HAP-1 (cell line): ENCODE data around the gene CRB1.

Source experiments
- DNase-seq, 2 experiments: peaks; one replicate each; pipeline ENCODE4 v3.0.0-alpha.2; 2016 to 2020; ENCODE audit warnings: low spot score in 2 of 2
- H3K27me3 ChIP-seq: fragments of 250-450 bp; sonication (Bioruptor Pico); 2 replicates; pipeline ENCODE4 v1.5.1; 2020; ENCODE audit warnings: low read depth, mild to moderate bottlenecking, moderate library complexity
- H3K36me3 ChIP-seq: fragments of 250-450 bp; sonication (Bioruptor Pico); replicated peaks from 2 replicates; pipeline ENCODE4 v1.5.1; 2020; ENCODE audit warnings: mild to moderate bottlenecking
- H3K4me1 ChIP-seq: fragments of 250-450 bp; sonication (Bioruptor Pico); 2 replicates; pipeline ENCODE4 v1.5.1; 2020; ENCODE audit warnings: mild to moderate bottlenecking
- H3K4me3 ChIP-seq: fragments of 250-450 bp; sonication (Bioruptor Pico); 2 replicates; pipeline ENCODE4 v1.5.1; 2020; ENCODE audit warnings: mild to moderate bottlenecking, moderate library complexity
- H3K9me3 ChIP-seq: fragments of 250-450 bp; sonication (Bioruptor Pico); 2 replicates; pipeline ENCODE4 v1.5.1; 2020; ENCODE audit warnings: mild to moderate bottlenecking, moderate library complexity
- in situ Hi-C: fragments of 300-500 bp; cut with MboI; formaldehyde crosslinking; loops from 3 replicates; pipeline ENCODE4 v1.14.3; 2020; ENCODE audit warnings: low sequenced_read_pairs, inconsistent platforms, mixed read lengths

CRB1 gene

GRCh38 chr1:197451381-197451780 is 183.3 kb downstream of the CRB1 start:
- no peaks in the 10 kb centered on the region for H3K4me1 ChIP-seq
- in situ Hi-C loops, result no loop called here
- H3K4me3 ChIP-seq, result no peak overlapping the region

GRCh38 chr1:197453376-197454058 is 185.5 kb downstream of the CRB1 start:
- H3K36me3 ChIP-seq, result no peaks in the 10 kb centered on the region
- H3K4me3 ChIP-seq, result no peak overlapping the region
- in situ Hi-C loops, result no loop called here
- no peaks in the 10 kb centered on the region for H3K9me3 ChIP-seq
- no peaks in the 10 kb centered on the region for H3K4me1 ChIP-seq
- H3K27me3 ChIP-seq, result no peaks in the 10 kb centered on the region
- DNase-seq, result no peak

More at GRCh38 chr1:197451381-197451780, 183.3 kb downstream of the CRB1 start:
- Histone ChIP-seq H3K9me3 (no peaks in the 10 kb centered on the region), H3K36me3 (no peaks in the 10 kb centered on the region), H3K27me3 (no peaks in the 10 kb centered on the region)
- no peak for DNase-seq

- in situ Hi-C loops, result no loop called here
- no peak for DNase-seq
- no peaks in the 10 kb centered on the region for H3K9me3 ChIP-seq
- H3K4me1 ChIP-seq, result no peaks in the 10 kb centered on the region
- no peaks in the 10 kb centered on the region for H3K27me3 ChIP-seq
- H3K36me3 ChIP-seq, result no peaks in the 10 kb centered on the region
- H3K4me3 ChIP-seq, result no peak overlapping the region
Measured at GRCh38 chr1:197462539-197462938, 194.5 kb downstream of the CRB1 start.

GRCh38 chr1:197463142-197463541 is 195.1 kb downstream of the CRB1 start:
- no peak overlapping the region for H3K4me3 ChIP-seq
- no peaks in the 10 kb centered on the region for H3K36me3 ChIP-seq
- H3K4me1 ChIP-seq, result no peaks in the 10 kb centered on the region
- H3K9me3 ChIP-seq, result no peaks in the 10 kb centered on the region
- in situ Hi-C loops, result no loop called here
- H3K27me3 ChIP-seq, result no peaks in the 10 kb centered on the region
- no peak for DNase-seq

- DNase-seq, result no peak
Measured at GRCh38 chr1:197464044-197464443, 196.0 kb downstream of the CRB1 start.

GRCh38 chr1:197465528-197466327 is 197.7 kb downstream of the CRB1 start:
- Histone ChIP-seq H3K36me3 (no peaks in the 10 kb centered on the region), H3K27me3 (no peaks in the 10 kb centered on the region), H3K9me3 (no peaks in the 10 kb centered on the region), H3K4me3 (no peak overlapping the region), H3K4me1 (no peaks in the 10 kb centered on the region)
- no peak for DNase-seq
- in situ Hi-C loops, result no loop called here

More at GRCh38 chr1:197464044-197464443, 196.0 kb downstream of the CRB1 start:
- H3K9me3 ChIP-seq, result no peaks in the 10 kb centered on the region
- in situ Hi-C loops, result no loop called here
- H3K36me3 ChIP-seq, result no peaks in the 10 kb centered on the region
- no peaks in the 10 kb centered on the region for H3K27me3 ChIP-seq
- no peaks in the 10 kb centered on the region for H3K4me1 ChIP-seq
- H3K4me3 ChIP-seq, result no peak overlapping the region

GRCh38 chr1:197466813-197467212 is 198.8 kb downstream of the CRB1 start:
- H3K4me1 ChIP-seq, result no peaks in the 10 kb centered on the region
- in situ Hi-C loops, result no loop called here
- H3K27me3 ChIP-seq, result no peaks in the 10 kb centered on the region
- H3K4me3 ChIP-seq, result no peak overlapping the region
- H3K36me3 ChIP-seq, result no peaks in the 10 kb centered on the region
- DNase-seq, result no peak
- no peaks in the 10 kb centered on the region for H3K9me3 ChIP-seq

- H3K4me1 ChIP-seq, result no peaks in the 10 kb centered on the region
Measured at GRCh38 chr1:197467881-197468280, 199.8 kb downstream of the CRB1 start.

GRCh38 chr1:197468543-197469175 is 200.6 kb downstream of the CRB1 start:
- Histone ChIP-seq H3K4me1 (no peaks in the 10 kb centered on the region), H3K9me3 (no peaks in the 10 kb centered on the region), H3K27me3 (no peaks in the 10 kb centered on the region), H3K4me3 (no peak overlapping the region), H3K36me3 (no peaks in the 10 kb centered on the region)
- in situ Hi-C loops, result no loop called here
- DNase-seq, result no peak

More at GRCh38 chr1:197467881-197468280, 199.8 kb downstream of the CRB1 start:
- no peak overlapping the region for H3K4me3 ChIP-seq
- in situ Hi-C loops, result no loop called here
- no peaks in the 10 kb centered on the region for H3K27me3 ChIP-seq
- no peak for DNase-seq
- H3K9me3 ChIP-seq, result no peaks in the 10 kb centered on the region
- no peaks in the 10 kb centered on the region for H3K36me3 ChIP-seq

GRCh38 chr1:197469620-197470210 is 201.7 kb downstream of the CRB1 start:
- in situ Hi-C loops, result no loop called here
- H3K4me1 ChIP-seq, result no peaks in the 10 kb centered on the region
- H3K36me3 ChIP-seq, result no peaks in the 10 kb centered on the region
- no peaks in the 10 kb centered on the region for H3K27me3 ChIP-seq
- DNase-seq, result no peak
- H3K9me3 ChIP-seq, result no peaks in the 10 kb centered on the region
- H3K4me3 ChIP-seq, result no peak overlapping the region

- Histone ChIP-seq H3K4me3 (no peak overlapping the region), H3K9me3 (no peaks in the 10 kb centered on the region), H3K27me3 (no peaks in the 10 kb centered on the region), H3K36me3 (no peaks in the 10 kb centered on the region), H3K4me1 (no peaks in the 10 kb centered on the region)
- no peak for DNase-seq
- in situ Hi-C loops, result no loop called here
Measured at GRCh38 chr1:197470330-197470729, 202.3 kb downstream of the CRB1 start.

GRCh38 chr1:197471248-197471985 is 203.4 kb downstream of the CRB1 start:
- in situ Hi-C loops, result no loop called here
- Histone ChIP-seq H3K9me3 (no peaks in the 10 kb centered on the region), H3K27me3 (no peaks in the 10 kb centered on the region), H3K4me1 (no peaks in the 10 kb centered on the region), H3K36me3 (no peaks in the 10 kb centered on the region), H3K4me3 (no peak overlapping the region)
- no peak for DNase-seq

GRCh38 chr1:197472141-197472540 is 204.1 kb downstream of the CRB1 start:
- Histone ChIP-seq H3K36me3 (no peaks in the 10 kb centered on the region), H3K4me1 (no peaks in the 10 kb centered on the region), H3K9me3 (no peaks in the 10 kb centered on the region), H3K4me3 (no peak overlapping the region), H3K27me3 (no peaks in the 10 kb centered on the region)
- in situ Hi-C loops, result no loop called here
- DNase-seq, result no peak
